GM23338 (cell line): ENCODE measurements around the gene RPS19BP1. TPM values are rescaled to one million over a fixed set of nuclear protein-coding genes. Genes with fewer than 3 reads are reported as not detected.

ENCODE experiments used
- ATAC-seq: fragments of 200-7000 bp; cut with Tn5 transposase; 3 replicates; pipeline ENCODE4 v1.9.1; 2020
- DNase-seq: peaks from one replicate; pipeline ENCODE4 v3.0.0-alpha.2; 2015; ENCODE audit warnings: low spot score
- H2AFZ ChIP-seq: fragments of 200-600 bp; sonication (generic); 2 replicates; pipeline ENCODE4 v1.8.0; 2016; ENCODE audit warnings: antibody characterized with exemption, mild to moderate bottlenecking, moderate library complexity
- H3F3A ChIP-seq: fragments of 200-600 bp; sonication (generic); replicated peaks from 2 replicates; pipeline ENCODE4 v1.8.0; 2017; ENCODE audit warnings: antibody characterized with exemption, mixed run types, low read depth
- H3K27ac ChIP-seq: fragments of 200-600 bp; sonication (generic); 2 replicates; pipeline ENCODE4 v1.6.1; 2016; ENCODE audit warnings: low read depth
- H3K27me3 ChIP-seq: fragments of 200-600 bp; sonication (generic); 2 replicates; pipeline ENCODE4 v1.8.0; 2016; ENCODE audit warnings: mild to moderate bottlenecking, mixed run types, moderate library complexity; ENCODE audit not compliant: insufficient read depth
- H3K36me3 ChIP-seq: fragments of 200-600 bp; sonication (generic); 2 replicates; pipeline ENCODE4 v1.8.0; 2016; ENCODE audit warnings: mild to moderate bottlenecking; ENCODE audit not compliant: insufficient read depth
- H3K4me1 ChIP-seq: fragments of 200-600 bp; sonication (generic); 2 replicates; pipeline ENCODE4 v1.8.0; 2016; ENCODE audit warnings: mild to moderate bottlenecking, moderate library complexity; ENCODE audit not compliant: insufficient read depth
- H3K4me2 ChIP-seq: fragments of 200-600 bp; sonication (generic); 2 replicates; pipeline ENCODE4 v1.7.1; 2017; ENCODE audit warnings: mixed run types
- H3K4me3 ChIP-seq: fragments of 200-600 bp; sonication (generic); 2 replicates; pipeline ENCODE4 v1.6.1; 2016; ENCODE audit warnings: mixed run types
- H3K79me2 ChIP-seq: fragments of 200-600 bp; sonication (generic); replicated peaks from 2 replicates; pipeline ENCODE4 v1.8.0; 2017; ENCODE audit warnings: mild to moderate bottlenecking; ENCODE audit not compliant: insufficient read depth
- H3K9me2 ChIP-seq: fragments of 200-600 bp; sonication (generic); 2 replicates; pipeline ENCODE4 v1.8.0; 2017; ENCODE audit not compliant: insufficient read depth
- H4K20me1 ChIP-seq: fragments of 200-600 bp; sonication (generic); replicated peaks from 2 replicates; pipeline ENCODE4 v1.8.0; 2017; ENCODE audit warnings: mild to moderate bottlenecking; ENCODE audit not compliant: insufficient read depth
- H3K27ac Mint-ChIP-seq: 2 replicates; pipeline ENCODE4 v1.8.0; 2020; ENCODE audit warnings: inconsistent platforms, mild to moderate bottlenecking, moderate library complexity, mixed read lengths
- H3K27me3 Mint-ChIP-seq: 3 replicates; pipeline ENCODE4 v1.8.0; 2022; ENCODE audit warnings: low read depth, mild to moderate bottlenecking, moderate library complexity, mixed read lengths, inconsistent platforms; ENCODE audit not compliant: insufficient read depth, poor library complexity
- H3K36me3 Mint-ChIP-seq: 3 replicates; pipeline ENCODE4 v1.8.0; 2021; ENCODE audit warnings: low read depth, mild to moderate bottlenecking, inconsistent platforms, moderate library complexity, mixed read lengths
- H3K4me1 Mint-ChIP-seq: 3 replicates; pipeline ENCODE4 v1.8.0; 2020; ENCODE audit warnings: mild to moderate bottlenecking, inconsistent platforms, mixed read lengths
- H3K4me3 Mint-ChIP-seq: 3 replicates; pipeline ENCODE4 v1.8.0; 2021; ENCODE audit warnings: moderate library complexity, mild to moderate bottlenecking, inconsistent platforms, mixed read lengths
- H3K9me3 Mint-ChIP-seq: 3 replicates; pipeline ENCODE4 v1.8.0; 2020; ENCODE audit warnings: moderate library complexity, mild to moderate bottlenecking, inconsistent platforms, mixed read lengths
- CREB1 ChIP-seq: fragments of 250-450 bp; sonication (Bioruptor Pico); IDR thresholded peaks from 2 replicates; pipeline ENCODE4 v1.5.0; 2020; ENCODE audit warnings: low read depth, mild to moderate bottlenecking, moderate library complexity
- EZH2 ChIP-seq: fragments of 200-600 bp; sonication (generic); IDR thresholded peaks from one replicate; pipeline ENCODE4 v1.8.0; 2017; ENCODE audit warnings: antibody characterized with exemption, mild to moderate bottlenecking, low read depth; ENCODE audit not compliant: unreplicated experiment
- EZH2phosphoT487 ChIP-seq: fragments of 200-600 bp; sonication (generic); IDR thresholded peaks from one replicate; pipeline ENCODE4 v1.8.1; 2018; ENCODE audit warnings: antibody characterized with exemption; ENCODE audit not compliant: unreplicated experiment
- JUNB ChIP-seq: IDR thresholded peaks from one replicate; pipeline ENCODE4 v1.6.1; 2016; ENCODE audit warnings: antibody characterized with exemption; ENCODE audit not compliant: unreplicated experiment
- NANOG ChIP-seq: IDR thresholded peaks from 2 replicates; pipeline ENCODE4 v1.6.1; 2016; ENCODE audit warnings: antibody characterized with exemption, borderline replicate concordance
- POLR2AphosphoS5 ChIP-seq: IDR thresholded peaks from 2 replicates; pipeline ENCODE4 v1.6.1; 2016; ENCODE audit warnings: antibody characterized with exemption, low read depth
- STAT1 ChIP-seq: IDR thresholded peaks from one replicate; pipeline ENCODE4 v1.6.1; 2016; ENCODE audit warnings: antibody characterized with exemption; ENCODE audit not compliant: unreplicated experiment
- ZNF114 ChIP-seq: fragments of 250-450 bp; sonication (Bioruptor Pico); IDR thresholded peaks from 2 replicates; pipeline ENCODE4 v1.5.0; 2020; ENCODE audit warnings: mild to moderate bottlenecking, moderate library complexity
- ZNF331 ChIP-seq: fragments of 250-450 bp; sonication (Bioruptor Pico); IDR thresholded peaks from 2 replicates; pipeline ENCODE4 v1.5.0; 2020; ENCODE audit warnings: low read depth, mild to moderate bottlenecking, moderate library complexity
- polyA plus RNA-seq: library from polyadenylated mRNA; unstranded; fragments of >200 nt; fragmentation: Nextera tagmentation; extraction: Ambion mirVana; gene quantifications from 2 replicates; pipeline ENCODE4 v1.2.1, GENCODE V29; 2016
- total RNA-seq: library from RNA; depleted of rRNA; stranded (reverse); fragments of >200 nt; shearing (Covaris generic); gene quantifications from 2 replicates; pipeline ENCODE4 v1.2.3, GENCODE V29; 2014
- TF ChIP-seq, protein P1 (sequence below): IDR thresholded peaks from one replicate; pipeline ENCODE4 v1.6.1; 2018; ENCODE audit warnings: antibody characterized with exemption; ENCODE audit not compliant: unreplicated experiment
- TF ChIP-seq, protein P2 (sequence below), 2 experiments: fragments of 200-600 bp in 1 of 2; sonication (generic) in 1 of 2; conservative IDR thresholded peaks; 2 replicates each; pipeline versions ENCODE4 v1.5.1 to v1.6.1; 2016 to 2017; ENCODE audit warnings: antibody characterized with exemption in 2 of 2, low read depth in 2 of 2, mild to moderate bottlenecking in 2 of 2, moderate library complexity in 1 of 2
- TF ChIP-seq, protein P3 (sequence below): IDR thresholded peaks from 2 replicates; pipeline ENCODE4 v1.6.1; 2016; ENCODE audit warnings: antibody characterized with exemption
- TF ChIP-seq, protein P4 (sequence below): fragments of 250-450 bp; sonication (Bioruptor Pico); IDR thresholded peaks from 2 replicates; pipeline ENCODE4 v1.5.0; 2020; ENCODE audit warnings: mild to moderate bottlenecking, moderate library complexity

RPS19BP1 gene
- total and polyA plus RNA-seq, 2 experiments from 2014 or later = 153 to 215 TPM

DNA sequence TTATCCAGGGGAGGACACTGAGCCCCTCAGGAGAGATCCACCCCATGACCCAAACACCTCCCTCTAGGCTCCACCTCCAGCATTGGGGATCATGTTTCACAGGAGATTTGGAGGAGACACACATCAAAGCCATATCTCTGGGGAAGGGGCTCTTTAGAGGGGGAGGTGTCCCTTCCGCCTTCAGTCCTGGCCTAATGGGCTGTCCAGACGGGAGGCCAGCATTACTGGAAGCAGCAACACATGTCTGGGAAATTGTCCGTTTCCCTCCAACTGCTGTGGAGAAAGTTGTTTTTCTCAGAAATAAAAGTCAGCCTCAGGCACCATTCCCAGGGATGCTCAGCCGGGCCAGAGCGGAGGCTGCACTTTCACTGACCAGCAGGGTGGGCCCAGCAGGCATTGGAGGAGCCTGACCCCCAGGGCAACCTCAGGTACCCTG is 47.5 kb upstream of the RPS19BP1 start:
- H3K4me3 Mint-ChIP-seq = no peak overlapping the region
- Histone ChIP-seq H3F3A (no peaks in the 10 kb centered on the region), H3K27me3 (no peaks in the 10 kb centered on the region), H3K79me2 (no peaks in the 10 kb centered on the region), H3K9me2 (peaks cover 8% of the 10 kb centered on the region; the same call in 1 of the 2 replicates), H3K4me2 (peak overlapping the region; percentile 69), H3K4me3 (no peak overlapping the region), H3K4me1 (peaks cover 4% of the 10 kb centered on the region; the same call in 1 of the 2 replicates), H2AFZ (peak overlapping the region; percentile 69), H4K20me1 (no peaks in the 10 kb centered on the region), H3K36me3 (no peaks in the 10 kb centered on the region), H3K27ac (no peak overlapping the region)
- no peaks in the 10 kb centered on the region; the same call in 2 of the 3 replicates for H3K36me3 Mint-ChIP-seq
- no peaks in the 10 kb centered on the region; the same call in 2 of the 3 replicates for H3K9me3 Mint-ChIP-seq
- ATAC-seq (peak; percentile 79), DNase-seq (peak; percentile 27)
- H3K27ac Mint-ChIP-seq = no peak overlapping the region; the same call in 1 of the 2 replicates
- peaks cover 11% of the 10 kb centered on the region for H3K4me1 Mint-ChIP-seq
- TF ChIP-seq POLR2AphosphoS5 (no peak), NANOG (no peak), JUNB (no peak), EZH2 (no peak), CREB1 (no peak), ZNF331 (CRISPR knock-in tag) (no peak), EZH2phosphoT487 (no peak), ZNF114 (CRISPR knock-in tag) (no peak), STAT1 (no peak)
- TF ChIP-seq, protein P1, sequence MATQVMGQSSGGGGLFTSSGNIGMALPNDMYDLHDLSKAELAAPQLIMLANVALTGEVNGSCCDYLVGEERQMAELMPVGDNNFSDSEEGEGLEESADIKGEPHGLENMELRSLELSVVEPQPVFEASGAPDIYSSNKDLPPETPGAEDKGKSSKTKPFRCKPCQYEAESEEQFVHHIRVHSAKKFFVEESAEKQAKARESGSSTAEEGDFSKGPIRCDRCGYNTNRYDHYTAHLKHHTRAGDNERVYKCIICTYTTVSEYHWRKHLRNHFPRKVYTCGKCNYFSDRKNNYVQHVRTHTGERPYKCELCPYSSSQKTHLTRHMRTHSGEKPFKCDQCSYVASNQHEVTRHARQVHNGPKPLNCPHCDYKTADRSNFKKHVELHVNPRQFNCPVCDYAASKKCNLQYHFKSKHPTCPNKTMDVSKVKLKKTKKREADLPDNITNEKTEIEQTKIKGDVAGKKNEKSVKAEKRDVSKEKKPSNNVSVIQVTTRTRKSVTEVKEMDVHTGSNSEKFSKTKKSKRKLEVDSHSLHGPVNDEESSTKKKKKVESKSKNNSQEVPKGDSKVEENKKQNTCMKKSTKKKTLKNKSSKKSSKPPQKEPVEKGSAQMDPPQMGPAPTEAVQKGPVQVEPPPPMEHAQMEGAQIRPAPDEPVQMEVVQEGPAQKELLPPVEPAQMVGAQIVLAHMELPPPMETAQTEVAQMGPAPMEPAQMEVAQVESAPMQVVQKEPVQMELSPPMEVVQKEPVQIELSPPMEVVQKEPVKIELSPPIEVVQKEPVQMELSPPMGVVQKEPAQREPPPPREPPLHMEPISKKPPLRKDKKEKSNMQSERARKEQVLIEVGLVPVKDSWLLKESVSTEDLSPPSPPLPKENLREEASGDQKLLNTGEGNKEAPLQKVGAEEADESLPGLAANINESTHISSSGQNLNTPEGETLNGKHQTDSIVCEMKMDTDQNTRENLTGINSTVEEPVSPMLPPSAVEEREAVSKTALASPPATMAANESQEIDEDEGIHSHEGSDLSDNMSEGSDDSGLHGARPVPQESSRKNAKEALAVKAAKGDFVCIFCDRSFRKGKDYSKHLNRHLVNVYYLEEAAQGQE = no peak
- TF ChIP-seq, protein P2, sequence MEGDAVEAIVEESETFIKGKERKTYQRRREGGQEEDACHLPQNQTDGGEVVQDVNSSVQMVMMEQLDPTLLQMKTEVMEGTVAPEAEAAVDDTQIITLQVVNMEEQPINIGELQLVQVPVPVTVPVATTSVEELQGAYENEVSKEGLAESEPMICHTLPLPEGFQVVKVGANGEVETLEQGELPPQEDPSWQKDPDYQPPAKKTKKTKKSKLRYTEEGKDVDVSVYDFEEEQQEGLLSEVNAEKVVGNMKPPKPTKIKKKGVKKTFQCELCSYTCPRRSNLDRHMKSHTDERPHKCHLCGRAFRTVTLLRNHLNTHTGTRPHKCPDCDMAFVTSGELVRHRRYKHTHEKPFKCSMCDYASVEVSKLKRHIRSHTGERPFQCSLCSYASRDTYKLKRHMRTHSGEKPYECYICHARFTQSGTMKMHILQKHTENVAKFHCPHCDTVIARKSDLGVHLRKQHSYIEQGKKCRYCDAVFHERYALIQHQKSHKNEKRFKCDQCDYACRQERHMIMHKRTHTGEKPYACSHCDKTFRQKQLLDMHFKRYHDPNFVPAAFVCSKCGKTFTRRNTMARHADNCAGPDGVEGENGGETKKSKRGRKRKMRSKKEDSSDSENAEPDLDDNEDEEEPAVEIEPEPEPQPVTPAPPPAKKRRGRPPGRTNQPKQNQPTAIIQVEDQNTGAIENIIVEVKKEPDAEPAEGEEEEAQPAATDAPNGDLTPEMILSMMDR (conservative IDR thresholded peaks at IDR 0.05; ENCODE audit: low read depth in 2 of 2) = no peak
- TF ChIP-seq, protein P3, sequence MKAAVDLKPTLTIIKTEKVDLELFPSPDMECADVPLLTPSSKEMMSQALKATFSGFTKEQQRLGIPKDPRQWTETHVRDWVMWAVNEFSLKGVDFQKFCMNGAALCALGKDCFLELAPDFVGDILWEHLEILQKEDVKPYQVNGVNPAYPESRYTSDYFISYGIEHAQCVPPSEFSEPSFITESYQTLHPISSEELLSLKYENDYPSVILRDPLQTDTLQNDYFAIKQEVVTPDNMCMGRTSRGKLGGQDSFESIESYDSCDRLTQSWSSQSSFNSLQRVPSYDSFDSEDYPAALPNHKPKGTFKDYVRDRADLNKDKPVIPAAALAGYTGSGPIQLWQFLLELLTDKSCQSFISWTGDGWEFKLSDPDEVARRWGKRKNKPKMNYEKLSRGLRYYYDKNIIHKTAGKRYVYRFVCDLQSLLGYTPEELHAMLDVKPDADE = no peak
- TF ChIP-seq, protein P4, sequence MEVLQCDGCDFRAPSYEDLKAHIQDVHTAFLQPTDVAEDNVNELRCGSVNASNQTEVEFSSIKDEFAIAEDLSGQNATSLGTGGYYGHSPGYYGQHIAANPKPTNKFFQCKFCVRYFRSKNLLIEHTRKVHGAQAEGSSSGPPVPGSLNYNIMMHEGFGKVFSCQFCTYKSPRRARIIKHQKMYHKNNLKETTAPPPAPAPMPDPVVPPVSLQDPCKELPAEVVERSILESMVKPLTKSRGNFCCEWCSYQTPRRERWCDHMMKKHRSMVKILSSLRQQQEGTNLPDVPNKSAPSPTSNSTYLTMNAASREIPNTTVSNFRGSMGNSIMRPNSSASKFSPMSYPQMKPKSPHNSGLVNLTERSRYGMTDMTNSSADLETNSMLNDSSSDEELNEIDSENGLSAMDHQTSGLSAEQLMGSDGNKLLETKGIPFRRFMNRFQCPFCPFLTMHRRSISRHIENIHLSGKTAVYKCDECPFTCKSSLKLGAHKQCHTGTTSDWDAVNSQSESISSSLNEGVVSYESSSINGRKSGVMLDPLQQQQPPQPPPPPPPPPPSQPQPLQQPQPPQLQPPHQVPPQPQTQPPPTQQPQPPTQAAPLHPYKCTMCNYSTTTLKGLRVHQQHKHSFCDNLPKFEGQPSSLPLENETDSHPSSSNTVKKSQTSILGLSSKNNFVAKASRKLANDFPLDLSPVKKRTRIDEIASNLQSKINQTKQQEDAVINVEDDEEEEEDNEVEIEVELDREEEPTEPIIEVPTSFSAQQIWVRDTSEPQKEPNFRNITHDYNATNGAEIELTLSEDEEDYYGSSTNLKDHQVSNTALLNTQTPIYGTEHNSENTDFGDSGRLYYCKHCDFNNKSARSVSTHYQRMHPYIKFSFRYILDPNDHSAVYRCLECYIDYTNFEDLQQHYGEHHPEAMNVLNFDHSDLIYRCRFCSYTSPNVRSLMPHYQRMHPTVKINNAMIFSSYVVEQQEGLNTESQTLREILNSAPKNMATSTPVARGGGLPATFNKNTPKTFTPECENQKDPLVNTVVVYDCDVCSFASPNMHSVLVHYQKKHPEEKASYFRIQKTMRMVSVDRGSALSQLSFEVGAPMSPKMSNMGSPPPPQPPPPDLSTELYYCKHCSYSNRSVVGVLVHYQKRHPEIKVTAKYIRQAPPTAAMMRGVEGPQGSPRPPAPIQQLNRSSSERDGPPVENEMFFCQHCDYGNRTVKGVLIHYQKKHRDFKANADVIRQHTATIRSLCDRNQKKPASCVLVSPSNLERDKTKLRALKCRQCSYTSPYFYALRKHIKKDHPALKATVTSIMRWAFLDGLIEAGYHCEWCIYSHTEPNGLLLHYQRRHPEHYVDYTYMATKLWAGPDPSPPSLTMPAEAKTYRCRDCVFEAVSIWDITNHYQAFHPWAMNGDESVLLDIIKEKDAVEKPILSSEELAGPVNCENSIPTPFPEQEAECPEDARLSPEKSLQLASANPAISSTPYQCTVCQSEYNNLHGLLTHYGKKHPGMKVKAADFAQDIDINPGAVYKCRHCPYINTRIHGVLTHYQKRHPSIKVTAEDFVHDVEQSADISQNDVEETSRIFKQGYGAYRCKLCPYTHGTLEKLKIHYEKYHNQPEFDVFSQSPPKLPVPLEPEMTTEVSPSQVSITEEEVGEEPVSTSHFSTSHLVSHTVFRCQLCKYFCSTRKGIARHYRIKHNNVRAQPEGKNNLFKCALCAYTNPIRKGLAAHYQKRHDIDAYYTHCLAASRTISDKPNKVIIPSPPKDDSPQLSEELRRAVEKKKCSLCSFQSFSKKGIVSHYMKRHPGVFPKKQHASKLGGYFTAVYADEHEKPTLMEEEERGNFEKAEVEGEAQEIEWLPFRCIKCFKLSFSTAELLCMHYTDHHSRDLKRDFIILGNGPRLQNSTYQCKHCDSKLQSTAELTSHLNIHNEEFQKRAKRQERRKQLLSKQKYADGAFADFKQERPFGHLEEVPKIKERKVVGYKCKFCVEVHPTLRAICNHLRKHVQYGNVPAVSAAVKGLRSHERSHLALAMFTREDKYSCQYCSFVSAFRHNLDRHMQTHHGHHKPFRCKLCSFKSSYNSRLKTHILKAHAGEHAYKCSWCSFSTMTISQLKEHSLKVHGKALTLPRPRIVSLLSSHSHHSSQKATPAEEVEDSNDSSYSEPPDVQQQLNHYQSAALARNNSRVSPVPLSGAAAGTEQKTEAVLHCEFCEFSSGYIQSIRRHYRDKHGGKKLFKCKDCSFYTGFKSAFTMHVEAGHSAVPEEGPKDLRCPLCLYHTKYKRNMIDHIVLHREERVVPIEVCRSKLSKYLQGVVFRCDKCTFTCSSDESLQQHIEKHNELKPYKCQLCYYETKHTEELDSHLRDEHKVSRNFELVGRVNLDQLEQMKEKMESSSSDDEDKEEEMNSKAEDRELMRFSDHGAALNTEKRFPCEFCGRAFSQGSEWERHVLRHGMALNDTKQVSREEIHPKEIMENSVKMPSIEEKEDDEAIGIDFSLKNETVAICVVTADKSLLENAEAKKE (CRISPR knock-in tag) = no peak
- peaks cover 5% of the 10 kb centered on the region for H3K27me3 Mint-ChIP-seq
